H1 (cell line): ENCODE results near the gene ME3. TPM values are rescaled to one million over a fixed set of nuclear protein-coding genes. Genes with fewer than 3 reads are reported as not detected.

Experiments
- ASH2L ChIP-seq: fragments of 200-600, 300-600 bp; sonication (generic); IDR thresholded peaks from one replicate; pipeline ENCODE4 v1.7.1; 2017; ENCODE audit warnings: low read length
- CREB1 ChIP-seq: IDR thresholded peaks from 2 replicates; pipeline ENCODE4 v1.6.1; 2012; ENCODE audit warnings: inconsistent platforms
- JUN ChIP-seq: IDR thresholded peaks from 2 replicates; pipeline ENCODE4 v1.6.1; 2011; ENCODE audit warnings: low read depth, mild to moderate bottlenecking, improper control_type of control experiment, low read length
- SIN3A ChIP-seq, 2 experiments: IDR thresholded peaks in 1 of 2; conservative IDR thresholded peaks in 1 of 2; 2 replicates each; pipeline ENCODE4 v1.6.1; 2011 to 2012; ENCODE audit warnings: low read length in 2 of 2, improper control_type of control experiment in 1 of 2, low read depth in 1 of 2, mild to moderate bottlenecking in 1 of 2
- polyA plus RNA-seq, 7 experiments: library from polyadenylated mRNA; depleted of rRNA in 3 of 7; stranded (reverse) in 5 of 7; unstranded in 2 of 7; fragments of >200 nt in 5 of 7; fragments of 200-250 nt in 2 of 7; gene quantifications; 1 replicate in 5 of 7; 2 replicates in 1 of 7; 4 replicates in 1 of 7; pipeline versions ENCODE4 v1.2.1 to v1.2.3, GENCODE V29; 2011 to 2013; ENCODE audit warnings: missing spikeins in 2 of 7, mixed read lengths in 2 of 7
- total RNA-seq: library from RNA; stranded (reverse); fragmentation: NEBNext Ultra II Directional; extraction: Animal tissue kit (Norgen Biotek cat#: 25700); gene quantifications from 2 replicates; pipeline ENCODE4 v1.2.1, GENCODE V29; 2021

ME3 gene
- total and polyA plus RNA-seq, 2 of the 8 experiments (the other 6 are each of a cell fraction or from before 2014, with no cell fraction given), result 1.5 to 2.8 TPM

- no peak for TF ChIP-seq SIN3A (conservative IDR thresholded peaks at IDR 0.05 in 1 of 2, IDR thresholded peaks at IDR 0.05 in 1 of 2; ENCODE audit: low read depth in 1 of 2, low read length in 2 of 2)
- no peak for TF ChIP-seq CREB1
- no peak for TF ChIP-seq JUN
- TF ChIP-seq ASH2L, result no peak
Observed at GRCh38 chr11:86686531-86686930, 14.1 kb upstream of the ME3 start (continued).
